Common myeloid progenitor, CD34-positive (primary cell): Measurements from ENCODE around the gene KERA.
"Not testable (repeated sequence)": the region's sequence is repeated elsewhere in the genome, so short reads cannot be mapped to it uniquely, and the experiment has no call there.

Experiments
- CTCF ChIA-PET: fragments of 350-600 bp; sonication (Branson Sonifier 250); formaldehyde crosslinking; loops from one replicate; lab custom pipeline; 2021; ENCODE audit warnings: antibody characterized with exemption; lab: Charles Lee
- POLR2A ChIA-PET: fragments of 350-600 bp; sonication (Branson Sonifier 250); formaldehyde crosslinking; loops from one replicate; lab custom pipeline; 2021; ENCODE audit warnings: antibody characterized with exemption; lab: Charles Lee
- DNase-seq, 3 donors: peaks; one replicate each; pipeline versions ENCODE4 v3.0.0 to v3.0.0-alpha.2; 2013
- H3K27ac ChIP-seq, 2 experiments: 1 replicate in 1 of 2; 2 replicates in 1 of 2; pipeline ENCODE4 v1.7.0; 2013; ENCODE audit warnings: inconsistent platforms in 2 of 2, low read length in 2 of 2, mild to moderate bottlenecking in 2 of 2, low read depth in 1 of 2, moderate library complexity in 1 of 2; ENCODE audit not compliant: severe bottlenecking in 2 of 2, insufficient read depth in 1 of 2, poor library complexity in 1 of 2
- H3K27me3 ChIP-seq, 5 experiments: replicated peaks in 2 of 5; 1 replicate in 3 of 5; 2 replicates in 2 of 5; pipeline versions ENCODE4 v1.6.1 to v1.7.0; 2013; ENCODE audit warnings: low read length in 4 of 5, mild to moderate bottlenecking in 2 of 5, moderate library complexity in 2 of 5, inconsistent platforms in 1 of 5; ENCODE audit not compliant: insufficient read depth in 5 of 5, control insufficient read depth in 4 of 5
- H3K36me3 ChIP-seq, 4 experiments: 1 replicate in 2 of 4; 2 replicates in 2 of 4; pipeline versions ENCODE4 v1.6.1 to v1.7.0; 2013; ENCODE audit warnings: low read length in 3 of 4, control low read depth in 1 of 4, mild to moderate bottlenecking in 1 of 4; ENCODE audit not compliant: control insufficient read depth in 4 of 4, insufficient read depth in 4 of 4
- H3K4me1 ChIP-seq, 4 experiments: 1 replicate in 3 of 4; 2 replicates in 1 of 4; pipeline versions ENCODE4 v1.6.1 to v1.7.1; 2013; ENCODE audit warnings: low read length in 3 of 4, mild to moderate bottlenecking in 3 of 4, control low read depth in 1 of 4, inconsistent platforms in 1 of 4, moderate library complexity in 1 of 4; ENCODE audit not compliant: control insufficient read depth in 4 of 4, insufficient read depth in 4 of 4; ENCODE audit errors: control extremely low read depth in 1 of 4
- H3K4me3 ChIP-seq, 7 experiments: 1 replicate in 4 of 7; 2 replicates in 3 of 7; pipeline versions ENCODE4 v1.5.1 to v1.7.0; 2013; ENCODE audit warnings: mild to moderate bottlenecking in 7 of 7, low read length in 6 of 7, moderate library complexity in 6 of 7, inconsistent platforms in 2 of 7, low read depth in 2 of 7, control low read depth in 1 of 7; ENCODE audit not compliant: insufficient read depth in 4 of 7, control insufficient read depth in 1 of 7; ENCODE audit errors: extremely low read depth in 1 of 7
- H3K9me3 ChIP-seq, 5 experiments: 1 replicate in 4 of 5; 2 replicates in 1 of 5; pipeline versions ENCODE4 v1.6.1 to v1.7.1; 2013; ENCODE audit warnings: low read length in 4 of 5, mild to moderate bottlenecking in 2 of 5, inconsistent platforms in 1 of 5, low read depth in 1 of 5, moderate library complexity in 1 of 5; ENCODE audit not compliant: control insufficient read depth in 4 of 5, insufficient read depth in 2 of 5; ENCODE audit errors: control extremely low read depth in 1 of 5
- WGBS: methylation state at CpG from one replicate; pipeline ENCODE4 v1.1.5; 2013; ENCODE audit not compliant: insufficient coverage; 5-methylcytosine and 5-hydroxymethylcytosine counted together

Gene KERA

DNA sequence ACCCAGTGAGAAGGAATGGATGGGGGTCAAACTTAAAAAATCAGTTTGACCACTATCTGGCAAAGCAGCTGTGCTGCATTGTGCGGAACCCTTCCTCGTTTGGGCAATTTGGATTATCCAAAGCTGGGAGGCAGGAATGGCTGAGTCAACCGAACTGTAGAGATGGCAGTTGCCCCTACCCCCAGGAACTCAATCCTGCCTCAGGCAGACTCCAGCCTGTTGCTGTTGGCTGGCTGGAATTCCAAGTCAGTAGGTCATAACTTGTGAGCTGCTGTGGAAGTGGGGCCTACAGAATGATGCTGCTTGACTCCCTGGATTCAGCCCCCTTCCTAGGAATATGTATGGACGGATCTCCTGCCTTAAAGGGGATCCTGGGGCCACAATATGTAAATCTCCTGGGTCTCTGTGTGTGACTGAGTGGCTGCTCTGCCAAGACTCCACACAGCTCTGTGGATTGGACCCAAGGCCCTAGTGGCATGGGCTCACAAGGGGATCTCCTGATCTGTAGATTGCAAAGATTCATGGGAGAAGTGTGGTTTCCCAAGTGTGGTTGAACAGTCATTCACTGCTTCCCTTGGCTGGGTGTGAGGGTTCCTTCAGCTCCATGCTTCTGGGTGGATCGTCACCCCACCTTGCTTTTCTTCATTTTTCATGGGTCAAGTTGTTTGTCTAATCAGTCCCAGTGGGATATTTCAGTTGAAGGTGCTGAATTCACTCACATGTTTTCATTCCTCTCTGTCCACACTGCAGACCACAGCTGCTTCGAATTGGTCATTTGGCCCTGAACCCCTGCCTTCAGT, 34.3 kb upstream of the KERA start:
- POLR2A ChIA-PET = no interaction called here
- peak in 1 of 3 donors; percentile 15 for DNase-seq
- CTCF ChIA-PET = interaction anchor here (0.5 to 2.5 kb wide), 2 partner anchors 16 to 529 kb away, joined by 3 to 7 read pairs; no protein-coding TSS in a partner anchor
- Histone ChIP-seq H3K4me1 (peaks cover 0 to 8% (median 0%) of the 10 kb centered on the region in 4 experiments), H3K9me3 (peaks cover 0 to 28% (median 3%) of the 10 kb centered on the region in 5 experiments), H3K27ac (no peak overlapping the region), H3K27me3 (no peaks in the 10 kb centered on the region), H3K36me3 (no peaks in the 10 kb centered on the region), H3K4me3 (no peak overlapping the region)
- 68% methylated on average over 4 of the region's 6 CpGs for WGBS

DNA sequence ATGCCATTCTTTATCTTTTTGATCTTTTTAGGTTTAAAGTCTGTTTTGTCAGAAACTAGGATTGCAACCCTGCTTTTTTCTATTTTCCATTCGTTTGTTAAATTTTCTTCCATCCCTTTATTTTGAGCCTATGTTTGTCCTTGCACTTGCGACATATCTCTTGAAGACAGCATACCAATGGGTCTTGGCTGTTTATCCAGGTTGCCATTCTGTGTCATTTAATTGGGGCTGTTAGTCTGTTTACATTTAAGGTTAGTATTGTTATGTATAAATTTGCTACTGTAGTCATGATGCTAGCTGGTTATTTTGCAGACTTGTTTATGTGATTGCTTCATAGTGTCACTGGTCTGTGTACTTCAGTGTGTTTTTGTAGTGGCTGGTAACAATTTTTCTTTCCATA, 32.1 kb upstream of the KERA start:
- H3K36me3 ChIP-seq, H3K27me3 ChIP-seq, H3K4me3 ChIP-seq, POLR2A ChIA-PET, H3K4me1 ChIP-seq, CTCF ChIA-PET, H3K27ac ChIP-seq: not testable (repeated sequence)
- WGBS = no CpG with 5 or more reads among the region's 2 CpGs
- peaks cover 0 to 28% (median 1%) of the 10 kb centered on the region in 5 experiments for H3K9me3 ChIP-seq
- DNase-seq = peak; percentile 7 to 44 (median 28)

DNA sequence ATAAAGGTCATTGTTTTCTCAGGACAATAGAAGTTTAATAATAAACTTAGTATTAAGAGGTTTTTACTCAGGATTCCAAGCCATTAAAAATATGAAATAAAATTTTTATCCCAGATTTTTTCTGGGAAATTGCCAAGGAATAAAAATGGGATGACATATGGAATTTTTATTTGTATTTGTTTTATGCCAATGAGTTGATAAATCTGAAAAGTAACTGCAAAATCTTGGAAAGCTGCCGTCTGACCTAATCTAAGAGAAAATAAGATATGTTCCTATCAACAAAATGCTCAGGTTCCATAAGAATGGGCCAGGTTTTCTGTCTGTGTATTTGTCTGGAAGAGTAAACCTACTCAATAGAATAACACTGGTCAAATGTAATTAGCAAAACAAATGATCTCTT, 22.2 kb upstream of the KERA start:
- H3K9me3 ChIP-seq = no peaks in the 10 kb centered on the region
- H3K4me3 ChIP-seq = no peak overlapping the region
- H3K4me1 ChIP-seq = no peaks in the 10 kb centered on the region
- WGBS = 100% methylated on average over 1 of the region's 1 CpG
- no peak overlapping the region for H3K27ac ChIP-seq
- ChIA-PET CTCF (no interaction called here), POLR2A (no interaction called here)
- peaks cover 0 to 2% (median 0%) of the 10 kb centered on the region in 5 experiments for H3K27me3 ChIP-seq
- no peaks in the 10 kb centered on the region for H3K36me3 ChIP-seq
- no peak for DNase-seq

DNA sequence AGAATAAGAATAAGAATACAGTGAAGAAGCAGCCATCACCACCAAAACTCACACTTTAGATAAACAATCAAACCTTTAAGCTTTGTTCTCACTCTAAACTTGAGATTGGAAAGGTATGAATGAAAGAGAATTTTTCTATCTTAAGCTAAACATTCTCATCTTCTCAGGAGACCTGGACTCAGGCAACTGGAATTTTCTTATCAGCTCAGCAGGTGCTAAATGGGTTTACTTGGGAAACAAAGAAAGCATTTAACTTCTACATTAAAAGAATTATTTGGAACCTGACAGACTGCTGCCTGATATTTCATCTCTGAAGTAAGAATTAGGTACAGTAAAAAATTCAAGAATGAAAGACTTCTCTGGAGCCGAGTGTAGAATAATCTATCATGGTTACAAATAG, 20.7 kb upstream of the KERA start:
- peaks cover 0 to 2% (median 0%) of the 10 kb centered on the region in 5 experiments for H3K27me3 ChIP-seq
- no peak overlapping the region for H3K4me3 ChIP-seq
- DNase-seq = no peak
- no peaks in the 10 kb centered on the region for H3K9me3 ChIP-seq
- WGBS = 100% methylated on average over 1 of the region's 1 CpG
- no peaks in the 10 kb centered on the region for H3K36me3 ChIP-seq
- no peak overlapping the region for H3K27ac ChIP-seq
- CTCF ChIA-PET = interaction anchor here (1.3 kb wide), 1 partner anchor 14 kb away, joined by 4 read pairs; no protein-coding TSS in a partner anchor
- POLR2A ChIA-PET = no interaction called here
- H3K4me1 ChIP-seq = no peaks in the 10 kb centered on the region

DNA sequence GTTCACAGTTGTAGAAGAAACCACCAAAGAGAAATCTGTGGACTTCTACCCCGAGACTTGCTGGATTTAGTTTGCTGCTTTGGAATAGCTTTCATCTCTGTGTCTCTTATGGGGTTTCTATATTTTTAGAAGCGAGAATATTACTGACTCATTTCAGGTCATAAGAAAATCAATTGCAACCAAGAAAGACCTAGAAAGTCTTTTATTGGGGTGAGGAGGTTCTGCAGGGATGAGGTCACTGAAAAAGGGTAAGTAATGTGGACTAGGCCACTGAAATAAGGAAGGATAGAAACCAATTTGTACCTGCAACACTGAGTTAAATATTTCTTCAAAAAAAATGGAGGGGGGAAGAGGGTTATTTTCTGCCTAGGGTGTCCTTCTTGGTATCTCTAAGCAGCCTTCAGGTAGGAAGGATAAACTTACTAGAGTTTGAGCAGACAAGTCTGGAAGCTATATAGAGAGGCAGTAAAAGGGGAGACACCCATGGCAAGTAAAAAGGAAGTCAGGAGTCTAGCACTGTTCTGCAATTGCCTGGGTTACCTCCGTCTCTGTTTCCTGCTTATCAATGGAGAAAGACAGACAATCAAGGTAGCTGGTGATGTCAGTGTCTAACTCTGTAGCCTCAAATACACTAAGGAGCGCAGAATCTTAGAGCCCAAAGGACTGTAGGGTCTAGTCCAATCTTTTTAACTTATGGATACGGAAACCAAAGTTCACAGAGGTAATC, 19.6 kb upstream of the KERA start:
- no peak overlapping the region for H3K27ac ChIP-seq
- H3K4me1 ChIP-seq = no peaks in the 10 kb centered on the region
- ChIA-PET CTCF (no interaction called here), POLR2A (no interaction called here)
- WGBS = 80% methylated on average over 4 of the region's 5 CpGs
- DNase-seq = no peak
- peaks cover 0 to 2% (median 0%) of the 10 kb centered on the region in 5 experiments for H3K27me3 ChIP-seq
- H3K9me3 ChIP-seq = no peaks in the 10 kb centered on the region
- no peaks in the 10 kb centered on the region for H3K36me3 ChIP-seq
- no peak overlapping the region for H3K4me3 ChIP-seq

DNA sequence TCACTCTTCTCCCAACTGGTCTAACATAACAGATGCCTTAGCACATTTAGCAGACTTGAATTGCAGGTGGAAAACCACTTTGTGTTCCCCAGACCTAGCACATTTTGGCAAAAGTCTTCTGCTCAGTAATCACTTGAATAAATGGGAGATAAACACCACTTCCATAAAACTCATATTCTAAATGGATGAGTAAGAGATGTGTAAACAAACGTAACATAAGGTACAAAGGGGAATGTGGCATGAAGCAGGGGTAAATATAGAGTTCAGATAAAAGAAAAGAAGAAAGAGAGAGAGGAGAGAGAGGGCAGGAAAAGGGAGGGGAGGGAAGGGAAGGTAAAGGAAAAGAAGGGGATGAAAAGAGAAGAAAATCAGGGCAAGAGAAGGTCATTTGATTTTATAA, 17.0 kb upstream of the KERA start:
- WGBS = 100% methylated on average over 1 of the region's 1 CpG
- ChIA-PET POLR2A (no interaction called here), CTCF (no interaction called here)
- DNase-seq = no peak
- Histone ChIP-seq H3K9me3 (no peaks in the 10 kb centered on the region), H3K27me3 (peaks cover 0 to 2% (median 0%) of the 10 kb centered on the region in 5 experiments), H3K27ac (no peak overlapping the region), H3K4me3 (no peak overlapping the region), H3K4me1 (no peaks in the 10 kb centered on the region), H3K36me3 (no peaks in the 10 kb centered on the region)

DNA sequence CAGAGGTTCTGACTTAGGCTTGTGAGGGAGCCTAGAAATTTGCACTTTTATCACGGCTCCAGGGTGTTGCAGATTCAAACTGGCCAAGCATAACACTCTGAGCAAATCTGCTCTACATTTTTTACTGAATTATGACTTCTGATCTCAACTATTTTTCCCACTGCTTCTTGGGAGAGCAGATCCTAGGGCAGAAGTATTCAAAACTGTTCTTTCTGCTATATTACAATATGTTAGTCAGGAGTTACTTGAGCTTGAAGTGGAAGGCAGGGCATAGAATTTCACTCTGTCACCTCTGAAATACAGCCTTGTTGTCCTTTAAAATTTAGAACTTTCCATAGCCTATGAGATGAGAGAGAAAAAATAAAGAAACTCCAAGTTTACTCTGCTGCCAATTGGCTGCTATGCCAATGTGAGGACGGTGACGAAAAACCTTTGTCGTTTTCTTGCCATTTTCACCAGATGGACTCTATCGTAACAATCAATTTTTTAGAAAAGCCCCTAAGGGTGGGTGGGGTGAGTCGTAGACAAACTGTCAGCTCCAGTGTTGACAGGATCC, 16.4 kb upstream of the KERA start:
- no peak overlapping the region for H3K4me3 ChIP-seq
- WGBS = 70% methylated on average over 4 of the region's 6 CpGs
- no peaks in the 10 kb centered on the region for H3K9me3 ChIP-seq
- H3K27ac ChIP-seq = no peak overlapping the region
- ChIA-PET POLR2A (no interaction called here), CTCF (no interaction called here)
- peaks cover 0 to 2% (median 0%) of the 10 kb centered on the region in 5 experiments for H3K27me3 ChIP-seq
- no peak for DNase-seq
- H3K36me3 ChIP-seq = no peaks in the 10 kb centered on the region
- H3K4me1 ChIP-seq = no peaks in the 10 kb centered on the region
